ENCODE results near the gene FAM120A.

FAM120A gene

GRCh38 chr9:93557366-93558137 lies 106.1 kb downstream of the FAM120A start:
- no peak for DNase-seq (ENCODE audit: low spot score)

- DNase-seq (ENCODE audit: low spot score): no peak
These were observed 107.0 kb downstream of the FAM120A start for GRCh38 chr9:93558503-93558902.

- DNase-seq (ENCODE audit: low spot score): no peak
These were observed 109.5 kb downstream of the FAM120A start for GRCh38 chr9:93560991-93561390.

GRCh38 chr9:93562157-93562556 lies 110.7 kb downstream of the FAM120A start:
- DNase-seq (ENCODE audit: low spot score): no peak

- DNase-seq (ENCODE audit: low spot score): no peak
These were observed 113.6 kb downstream of the FAM120A start for GRCh38 chr9:93565089-93565488.

- peak; percentile 94 for DNase-seq (ENCODE audit: low spot score)
These were observed 115.2 kb downstream of the FAM120A start for GRCh38 chr9:93566408-93567270.

- DNase-seq (ENCODE audit: low spot score): no peak
These were observed 115.9 kb downstream of the FAM120A start for GRCh38 chr9:93567271-93567959.

GRCh38 chr9:93568169-93568568 lies 116.7 kb downstream of the FAM120A start:
- DNase-seq (ENCODE audit: low spot score): no peak

- no peak for DNase-seq (ENCODE audit: low spot score)
These were observed 118.2 kb downstream of the FAM120A start for GRCh38 chr9:93569621-93570174.

- no peak for DNase-seq (ENCODE audit: low spot score)
These were observed 120.7 kb downstream of the FAM120A start for GRCh38 chr9:93572221-93572620.

- DNase-seq (ENCODE audit: low spot score): no peak
These were observed 121.4 kb downstream of the FAM120A start for GRCh38 chr9:93572636-93573515.

GRCh38 chr9:93573516-93573828 lies 122.0 kb downstream of the FAM120A start:
- no peak for DNase-seq (ENCODE audit: low spot score)

GRCh38 chr9:93574091-93574899 lies 122.8 kb downstream of the FAM120A start:
- no peak for DNase-seq (ENCODE audit: low spot score)

- no peak for DNase-seq (ENCODE audit: low spot score)
These were observed 123.7 kb downstream of the FAM120A start for GRCh38 chr9:93574900-93575795.

GRCh38 chr9:93575796-93576257 lies 124.3 kb downstream of the FAM120A start:
- peak; percentile 42 for DNase-seq (ENCODE audit: low spot score)

- DNase-seq (ENCODE audit: low spot score): peak; percentile 49
These were observed 125.0 kb downstream of the FAM120A start, which contains the start of gene PHF2 for GRCh38 chr9:93576258-93577077. TSS of gene PHF2 (plus strand) at chr9:93576584. CDS start at chr9:93576774, 190 bp downstream.

GRCh38 chr9:93577078-93577974 lies 125.8 kb downstream of the FAM120A start:
- DNase-seq (ENCODE audit: low spot score): no peak

All from HuH-7 (cell line).